Measurements from ENCODE around the gene FOXN3. TPM values are rescaled to one million over a fixed set of nuclear protein-coding genes. Genes with fewer than 3 reads are reported as not detected.

The FOXN3 gene
- polyA plus RNA-seq, 1 of the 3 experiments (the other 2 are of a cell fraction), result 9.8 TPM

GRCh38 chr14:89179891-89180404, 237.1 kb downstream of the FOXN3 start:
- H3K27me3 ChIP-seq (ENCODE audit: insufficient read depth), result no peaks in the 10 kb centered on the region
- H3K9me3 ChIP-seq, result no peaks in the 10 kb centered on the region
- H3K36me3 ChIP-seq (replicated peaks in 1 of 2; ENCODE audit: control insufficient read depth in 1 of 2, insufficient read depth in 2 of 2, low read length in 1 of 2), result peaks cover 0 to 10% of the 10 kb centered on the region in 2 experiments
- H3K4me2 ChIP-seq, result no peak overlapping the region
- no peak overlapping the region for H3K4me3 ChIP-seq (ENCODE audit: low read depth in 2 of 2, low read length in 1 of 2)
- no peak overlapping the region for H3K9ac ChIP-seq
- DNase-seq, result no peak
- no peaks in the 10 kb centered on the region for H3F3A ChIP-seq (replicated peaks; ENCODE audit: insufficient read depth)
- 86% methylated on average over 13 of the region's 13 CpGs for WGBS (ENCODE audit: low lambda C conversion rate)
- CTCF ChIA-PET, result no interaction called here
- H3K79me2 ChIP-seq (ENCODE audit: insufficient read depth), result no peaks in the 10 kb centered on the region
- H4K20me1 ChIP-seq (ENCODE audit: insufficient read depth), result no peaks in the 10 kb centered on the region
- POLR2A ChIA-PET, result no interaction called here
- no peak overlapping the region for H2AFZ ChIP-seq (ENCODE audit: low read depth)
- TF ChIP-seq EP300 (IDR thresholded peaks at IDR 0.05; ENCODE audit: borderline replicate concordance in 1 of 2, low read depth in 1 of 2, low read length in 1 of 2) (no peak), GATA2 (CRISPR knock-in tag; IDR thresholded peaks at IDR 0.05) (no peak), MXI1 (IDR thresholded peaks at IDR 0.05; ENCODE audit: low read depth, low read length) (no peak), TAF1 (IDR thresholded peaks at IDR 0.05; ENCODE audit: borderline replicate concordance, low read depth, low read length) (no peak), JUND (IDR thresholded peaks at IDR 0.05) (no peak), SMC3 (IDR thresholded peaks at IDR 0.05; ENCODE audit: low read depth, low read length) (no peak), FOXM1 (IDR thresholded peaks at IDR 0.05; ENCODE audit: low read depth) (no peak), NRF1 (IDR thresholded peaks at IDR 0.05; ENCODE audit: low read depth, low read length) (no peak), SIN3A (IDR thresholded peaks at IDR 0.05; ENCODE audit: borderline replicate concordance, low read depth, low read length) (no peak)
- TF ChIP-seq, protein P1, sequence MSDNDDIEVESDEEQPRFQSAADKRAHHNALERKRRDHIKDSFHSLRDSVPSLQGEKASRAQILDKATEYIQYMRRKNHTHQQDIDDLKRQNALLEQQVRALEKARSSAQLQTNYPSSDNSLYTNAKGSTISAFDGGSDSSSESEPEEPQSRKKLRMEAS (IDR thresholded peaks at IDR 0.05; ENCODE audit: low read depth), result no peak
- TF ChIP-seq, protein P2, sequence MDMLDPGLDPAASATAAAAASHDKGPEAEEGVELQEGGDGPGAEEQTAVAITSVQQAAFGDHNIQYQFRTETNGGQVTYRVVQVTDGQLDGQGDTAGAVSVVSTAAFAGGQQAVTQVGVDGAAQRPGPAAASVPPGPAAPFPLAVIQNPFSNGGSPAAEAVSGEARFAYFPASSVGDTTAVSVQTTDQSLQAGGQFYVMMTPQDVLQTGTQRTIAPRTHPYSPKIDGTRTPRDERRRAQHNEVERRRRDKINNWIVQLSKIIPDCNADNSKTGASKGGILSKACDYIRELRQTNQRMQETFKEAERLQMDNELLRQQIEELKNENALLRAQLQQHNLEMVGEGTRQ (IDR thresholded peaks at IDR 0.05; ENCODE audit: borderline replicate concordance, low read depth, low read length), result no peak
- H3K27ac ChIP-seq (ENCODE audit: low read depth in 2 of 2, low read length in 1 of 2), result no peak overlapping the region
- H3K4me1 ChIP-seq (ENCODE audit: control insufficient read depth in 1 of 2, insufficient read depth in 2 of 2, low read depth in 1 of 2, low read length in 1 of 2), result peaks cover 5 to 8% of the 10 kb centered on the region in 2 experiments; a peak in 1 of 4 replicates
- no peaks in the 10 kb centered on the region for H3K9me2 ChIP-seq

DNA sequence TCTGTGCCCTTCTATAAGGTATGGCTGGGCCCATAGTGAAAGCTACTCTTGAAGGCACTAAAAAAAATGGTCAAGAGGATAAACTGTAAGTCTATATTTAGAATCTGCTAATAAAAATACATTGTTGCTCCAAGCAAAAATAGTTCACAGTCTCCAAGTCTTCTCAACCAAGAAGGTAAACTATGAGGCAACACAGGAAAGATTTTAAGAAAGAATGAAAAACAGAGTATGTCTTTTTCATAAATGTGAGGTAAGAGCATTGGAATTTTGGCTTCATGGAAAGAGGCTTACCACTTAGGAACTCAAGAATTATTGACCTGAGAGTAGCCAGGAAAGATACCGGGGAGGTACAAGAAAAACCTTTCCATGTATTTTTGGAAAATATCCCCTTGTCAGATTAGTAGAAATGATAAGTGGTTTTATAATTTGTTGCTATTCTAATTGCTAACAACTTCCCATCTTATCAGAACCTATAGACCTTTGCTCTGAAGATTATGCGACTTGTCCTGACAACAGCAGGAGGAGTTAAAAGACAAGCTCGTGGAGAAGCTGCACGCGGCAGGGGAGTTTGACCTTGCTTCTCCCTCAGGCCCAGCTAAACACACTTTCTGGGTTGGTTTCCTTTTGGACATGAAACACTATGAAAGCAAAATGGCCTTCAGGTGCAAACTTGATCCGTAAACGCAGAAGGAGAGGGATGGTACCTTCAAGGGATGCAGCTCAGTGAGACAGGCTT, 238.1 kb downstream of the FOXN3 start:
- WGBS (ENCODE audit: low lambda C conversion rate), result 90% methylated on average over 7 of the region's 7 CpGs
- H3K9me2 ChIP-seq, result no peaks in the 10 kb centered on the region
- H3K4me3 ChIP-seq (ENCODE audit: low read depth in 2 of 2, low read length in 1 of 2), result no peak overlapping the region
- ChIA-PET CTCF (interaction anchor here (1.0 to 2.0 kb wide), 3 partner anchors 12 to 138 kb away, joined by 3 to 4 read pairs (median 3); no protein-coding TSS in a partner anchor), POLR2A (no interaction called here)
- H3K27ac ChIP-seq (ENCODE audit: low read depth in 2 of 2, low read length in 1 of 2), result no peak overlapping the region; a peak in 1 of 4 replicates
- peaks cover 0 to 10% of the 10 kb centered on the region in 2 experiments for H3K36me3 ChIP-seq (replicated peaks in 1 of 2; ENCODE audit: control insufficient read depth in 1 of 2, insufficient read depth in 2 of 2, low read length in 1 of 2)
- no peak for TF ChIP-seq FOXJ3 (CRISPR knock-in tag; IDR thresholded peaks at IDR 0.05)
- TF ChIP-seq CHD2 (IDR thresholded peaks at IDR 0.05; ENCODE audit: low read length, partially characterized antibody), result no peak
- H3K79me2 ChIP-seq (ENCODE audit: insufficient read depth), result no peaks in the 10 kb centered on the region
- H3F3A ChIP-seq (replicated peaks; ENCODE audit: insufficient read depth), result no peaks in the 10 kb centered on the region
- H3K9me3 ChIP-seq, result no peaks in the 10 kb centered on the region
- H4K20me1 ChIP-seq (ENCODE audit: insufficient read depth), result no peaks in the 10 kb centered on the region
- H3K4me2 ChIP-seq, result no peak overlapping the region
- H2AFZ ChIP-seq (ENCODE audit: low read depth), result no peak overlapping the region
- H3K27me3 ChIP-seq (ENCODE audit: insufficient read depth), result no peaks in the 10 kb centered on the region
- H3K9ac ChIP-seq, result no peak overlapping the region
- peaks cover 5 to 8% of the 10 kb centered on the region in 2 experiments; a peak in 1 of 4 replicates for H3K4me1 ChIP-seq (ENCODE audit: control insufficient read depth in 1 of 2, insufficient read depth in 2 of 2, low read depth in 1 of 2, low read length in 1 of 2)
- no peak for DNase-seq

Measured in SK-N-SH (cell line).